CD4-positive, alpha-beta T cell (primary cell): ENCODE results near the gene CACNB3. TPM values are rescaled to one million over a fixed set of nuclear protein-coding genes. Genes with fewer than 3 reads are reported as not detected.

Source experiments
- ATAC-seq: fragments of 200-7000 bp; cut with Tn5 transposase; one replicate; pipeline ENCODE4 v1.10.0; 2022; ENCODE audit warnings: mild to moderate bottlenecking; ENCODE audit not compliant: poor library complexity
- CTCF ChIA-PET: fragments of 350-600 bp; sonication (Branson Sonifier 250); formaldehyde crosslinking; loops from one replicate; lab custom pipeline; 2021; ENCODE audit warnings: antibody characterized with exemption, inconsistent platforms; lab: Charles Lee
- POLR2A ChIA-PET: fragments of 350-600 bp; sonication (Branson Sonifier 250); formaldehyde crosslinking; loops from one replicate; lab custom pipeline; 2021; ENCODE audit warnings: antibody characterized with exemption, inconsistent platforms; lab: Charles Lee
- DNase-seq, 14 experiments: peaks; one replicate each; pipeline ENCODE4 v3.0.0-alpha.2; 2013 to 2020; ENCODE audit warnings: mixed read lengths in 2 of 14
- H3K27ac ChIP-seq, 2 donors: one replicate each; pipeline versions ENCODE4 v1.5.1 to v1.7.0; 2013; ENCODE audit warnings: low read length in 2 of 2, low read depth in 1 of 2, mild to moderate bottlenecking in 1 of 2
- H3K27me3 ChIP-seq, 2 experiments: 1 replicate in 1 of 2; 2 replicates in 1 of 2; pipeline versions ENCODE4 v1.6.1 to v1.7.0; 2013; ENCODE audit warnings: low read length in 2 of 2, control low read depth in 1 of 2, mild to moderate bottlenecking in 1 of 2, moderate library complexity in 1 of 2; ENCODE audit not compliant: insufficient read depth in 2 of 2, control insufficient read depth in 1 of 2
- H3K36me3 ChIP-seq: one replicate; pipeline ENCODE4 v1.6.1; 2013; ENCODE audit warnings: low read length, control low read depth; ENCODE audit not compliant: insufficient read depth
- H3K4me1 ChIP-seq: one replicate; pipeline ENCODE4 v1.6.1; 2013; ENCODE audit warnings: low read length, control low read depth; ENCODE audit not compliant: insufficient read depth
- H3K4me3 ChIP-seq: one replicate; pipeline ENCODE4 v1.5.1; 2013; ENCODE audit warnings: mild to moderate bottlenecking, low read length, moderate library complexity
- H3K9me3 ChIP-seq, 2 experiments: 1 replicate in 1 of 2; 2 replicates in 1 of 2; pipeline versions ENCODE4 v1.6.1 to v1.7.0; 2013; ENCODE audit warnings: low read length in 2 of 2, mild to moderate bottlenecking in 2 of 2, control low read depth in 1 of 2, moderate library complexity in 1 of 2; ENCODE audit not compliant: control insufficient read depth in 1 of 2, insufficient read depth in 1 of 2
- H3K27ac Mint-ChIP-seq: one replicate; pipeline ENCODE4 v1.8.0; 2020; ENCODE audit warnings: mixed read lengths
- H3K27me3 Mint-ChIP-seq: one replicate; pipeline ENCODE4 v1.8.0; 2021; ENCODE audit warnings: mixed read lengths
- H3K36me3 Mint-ChIP-seq: one replicate; pipeline ENCODE4 v1.8.0; 2021; ENCODE audit warnings: low read depth, mixed read lengths
- H3K4me1 Mint-ChIP-seq: one replicate; pipeline ENCODE4 v1.8.0; 2021; ENCODE audit warnings: low read depth, mixed read lengths
- H3K4me3 Mint-ChIP-seq: one replicate; pipeline ENCODE4 v1.8.0; 2020; ENCODE audit warnings: mild to moderate bottlenecking, mixed read lengths
- H3K9me3 Mint-ChIP-seq: one replicate; pipeline ENCODE4 v1.8.0; 2020; ENCODE audit warnings: mixed read lengths
- CTCF ChIP-seq: fragments of 200-600 bp; IDR thresholded peaks from one replicate; pipeline ENCODE4 v1.8.0; 2022; ENCODE audit warnings: antibody characterized with exemption, mild to moderate bottlenecking
- intact Hi-C, 2 experiments: fragments of 100-400 bp; cut with DNase I in 1 of 2; cut with micrococcal nuclease in 1 of 2; formaldehyde crosslinking; loops; one replicate each; pipeline versions ENCODE4 v1.15.1 to v1.9.0; 2023 to 2025; cut with DNase I, micrococcal nuclease
- total RNA-seq, 174 experiments: library from RNA in 2 of 174; stranded (reverse) in 2 of 174; gene quantifications; one replicate each; pipeline ENCODE4 v1.2.3 and lab custom pipeline; 2021 to 2026

Gene CACNB3
- total RNA-seq, 2 experiments from 2014 or later = 3.9 to 5.7 TPM

DNA sequence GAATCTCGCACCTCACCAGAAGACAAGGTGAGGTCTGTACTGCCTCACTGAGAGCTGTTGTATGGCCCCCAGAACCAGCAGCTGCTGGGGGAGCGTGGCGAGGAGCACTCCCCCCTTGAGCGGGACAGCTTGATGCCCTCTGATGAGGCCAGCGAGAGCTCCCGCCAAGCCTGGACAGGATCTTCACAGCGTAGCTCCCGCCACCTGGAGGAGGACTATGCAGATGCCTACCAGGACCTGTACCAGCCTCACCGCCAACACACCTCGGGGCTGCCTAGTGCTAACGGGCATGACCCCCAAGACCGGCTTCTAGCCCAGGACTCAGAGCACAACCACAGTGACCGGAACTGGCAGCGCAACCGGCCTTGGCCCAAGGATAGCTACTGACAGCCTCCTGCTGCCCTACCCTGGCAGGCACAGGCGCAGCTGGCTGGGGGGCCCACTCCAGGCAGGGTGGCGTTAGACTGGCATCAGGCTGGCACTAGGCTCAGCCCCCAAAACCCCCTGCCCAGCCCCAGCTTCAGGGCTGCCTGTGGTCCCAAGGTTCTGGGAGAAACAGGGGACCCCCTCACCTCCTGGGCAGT, 9.3 kb downstream of the CACNB3 start:
- DNase-seq (no peak), ATAC-seq (no peak)
- Histone ChIP-seq H3K4me1 (peaks cover 5% of the 10 kb centered on the region), H3K36me3 (peaks cover 41% of the 10 kb centered on the region), H3K27me3 (no peaks in the 10 kb centered on the region), H3K4me3 (no peak overlapping the region), H3K27ac (no peak overlapping the region), H3K9me3 (no peaks in the 10 kb centered on the region)
- Mint-ChIP-seq H3K27me3 (no peaks in the 10 kb centered on the region), H3K9me3 (no peaks in the 10 kb centered on the region), H3K36me3 (peaks cover 43% of the 10 kb centered on the region), H3K4me3 (no peak overlapping the region), H3K4me1 (no peaks in the 10 kb centered on the region), H3K27ac (no peak overlapping the region)
- no peak for TF ChIP-seq CTCF
- intact Hi-C loops = no loop called here
- CTCF ChIA-PET = interaction anchor here (0.6 kb wide), 1 partner anchor 13 kb away, joined by 3 read pairs; no protein-coding TSS in a partner anchor
- POLR2A ChIA-PET = interaction anchor here (0.7 to 2.0 kb wide), 2 partner anchors 13 to 25 kb away, joined by 3 to 8 read pairs; partner anchors contain the start of gene DDX23

GRCh38 chr12:48828293-48828692, 10.0 kb downstream of the CACNB3 start:
- no peak for TF ChIP-seq CTCF
- Mint-ChIP-seq H3K36me3 (peaks cover 49% of the 10 kb centered on the region), H3K4me3 (no peak overlapping the region), H3K4me1 (no peaks in the 10 kb centered on the region), H3K27me3 (no peaks in the 10 kb centered on the region), H3K9me3 (no peaks in the 10 kb centered on the region), H3K27ac (no peak overlapping the region)
- Histone ChIP-seq H3K4me3 (no peak overlapping the region), H3K27ac (no peak overlapping the region), H3K36me3 (peaks cover 48% of the 10 kb centered on the region), H3K9me3 (no peaks in the 10 kb centered on the region), H3K4me1 (peaks cover 5% of the 10 kb centered on the region), H3K27me3 (no peaks in the 10 kb centered on the region)
- intact Hi-C loops = no loop called here
- CTCF ChIA-PET = interaction anchor here (0.6 kb wide), 1 partner anchor 13 kb away, joined by 3 read pairs; no protein-coding TSS in a partner anchor
- no peak for ATAC-seq
- POLR2A ChIA-PET = no interaction called here
- no peak for DNase-seq

GRCh38 chr12:48828841-48829575, 10.7 kb downstream of the CACNB3 start:
- ATAC-seq = no peak
- Mint-ChIP-seq H3K4me3 (no peak overlapping the region), H3K27me3 (no peaks in the 10 kb centered on the region), H3K36me3 (peaks cover 56% of the 10 kb centered on the region), H3K27ac (no peak overlapping the region), H3K4me1 (no peaks in the 10 kb centered on the region), H3K9me3 (no peaks in the 10 kb centered on the region)
- TF ChIP-seq CTCF = no peak
- Histone ChIP-seq H3K27me3 (no peaks in the 10 kb centered on the region), H3K9me3 (no peaks in the 10 kb centered on the region), H3K27ac (no peak overlapping the region), H3K4me1 (peaks cover 2% of the 10 kb centered on the region), H3K36me3 (peaks cover 55% of the 10 kb centered on the region), H3K4me3 (no peak overlapping the region)
- intact Hi-C loops = no loop called here
- ChIA-PET POLR2A (no interaction called here), CTCF (no interaction called here)
- DNase-seq = no peak
